ENCODE data around the gene GOT2. TPM values are rescaled to one million over a fixed set of nuclear protein-coding genes. Genes with fewer than 3 reads are reported as not detected.

The GOT2 gene
- total RNA-seq, 1 experiment from 2014 or later = 135 TPM

GRCh38 chr16:58753711-58754134 lies 19.6 kb upstream of the GOT2 start:
- no peaks in the 10 kb centered on the region for H3K79me2 ChIP-seq (ENCODE audit: insufficient read depth, low read length)
- no peaks in the 10 kb centered on the region for H4K20me1 ChIP-seq (ENCODE audit: insufficient read depth)
- RAD21 ChIA-PET (ENCODE audit: low non-redundant PET in 1 of 2, low total read pairs in 2 of 2, uncharacterized antibody in 2 of 2, unreplicated experiment in 2 of 2) = no interaction called here
- H3K36me3 ChIP-seq (ENCODE audit: control insufficient read depth in 1 of 2, insufficient read depth in 2 of 2, low read length in 2 of 2) = no peaks in the 10 kb centered on the region
- no peaks in the 10 kb centered on the region for H3K9me3 ChIP-seq (ENCODE audit: control insufficient read depth in 1 of 2, insufficient read depth in 1 of 2, low read depth in 1 of 2, low read length in 2 of 2)
- H3K4me3 ChIP-seq (replicated peaks in 1 of 2; ENCODE audit: low read depth in 1 of 2, low read length in 2 of 2) = no peak overlapping the region
- ATAC-seq (no peak), DNase-seq (ENCODE audit: low read depth, low spot score) (no peak)
- no peak overlapping the region for H2AFZ ChIP-seq (ENCODE audit: low read depth, low read length, poor library complexity, severe bottlenecking)
- no TSS peak for BruUV-seq (replicated peaks)
- H3K4me1 ChIP-seq (ENCODE audit: control insufficient read depth in 1 of 2, insufficient read depth in 2 of 2, low read length in 2 of 2) = no peaks in the 10 kb centered on the region; a peak in 1 of 4 replicates
- H3K4me2 ChIP-seq (ENCODE audit: low read length) = no peak overlapping the region
- no peak for TF ChIP-seq SIN3A (IDR thresholded peaks at IDR 0.05; ENCODE audit: low read depth)
- TF ChIP-seq POLR2AphosphoS5 (IDR thresholded peaks at IDR 0.05; ENCODE audit: low read depth, low read length) = no peak
- TF ChIP-seq EZH2 (IDR thresholded peaks at IDR 0.05) = no peak
- no peak for TF ChIP-seq FOSL1 (IDR thresholded peaks at IDR 0.05; ENCODE audit: low read depth)
- no peak for TF ChIP-seq CBX3 (IDR thresholded peaks at IDR 0.05; ENCODE audit: low read depth)
- TF ChIP-seq YY1 (IDR thresholded peaks at IDR 0.05; ENCODE audit: extremely low read depth, insufficient replicate concordance, low read depth, low read length) = no peak
- no peak for TF ChIP-seq EZH2phosphoT487 (IDR thresholded peaks at IDR 0.05; ENCODE audit: borderline replicate concordance)
- no peak for TF ChIP-seq SP1 (IDR thresholded peaks at IDR 0.05; ENCODE audit: low read depth)
- no peak for TF ChIP-seq EGR1 (IDR thresholded peaks at IDR 0.05; ENCODE audit: low read depth)
- no peak for TF ChIP-seq REST (IDR thresholded peaks at IDR 0.05; ENCODE audit: low read depth)
- no peak for TF ChIP-seq ZNF274 (IDR thresholded peaks at IDR 0.05; ENCODE audit: low read depth, low read length)
- TF ChIP-seq ATF3 (IDR thresholded peaks at IDR 0.05) = no peak
- TF ChIP-seq CTCF (IDR thresholded peaks at IDR 0.05 in 2 of 3, conservative IDR thresholded peaks at IDR 0.05 in 1 of 3; ENCODE audit: borderline replicate concordance in 1 of 3, insufficient read depth in 1 of 3, low read depth in 2 of 3, low read length in 2 of 3) = no peak
- TF ChIP-seq ZFX (IDR thresholded peaks at IDR 0.05) = no peak
- no peak for TF ChIP-seq CEBPB (IDR thresholded peaks at IDR 0.05; ENCODE audit: low read depth)
- no peaks in the 10 kb centered on the region for H3K27me3 ChIP-seq (ENCODE audit: insufficient read depth, low read length)
- intact Hi-C loops (cut with micrococcal nuclease) = no loop called here
- POLR2A ChIA-PET = no interaction called here
- no peaks in the 10 kb centered on the region for H3K9me2 ChIP-seq (ENCODE audit: insufficient read depth)
- CTCF ChIA-PET = interaction anchor here (0.5 kb wide), 1 partner anchor 1432 kb away, joined by 4 read pairs; no protein-coding TSS in a partner anchor
- no peak overlapping the region for H3K27ac ChIP-seq (ENCODE audit: low read depth, low read length)
- no peak overlapping the region for H3K9ac ChIP-seq (ENCODE audit: low read length)
